Mucosa of rectum (tissue), 2 donors: ENCODE data around the gene KCTD8.

Experiments
- H3K27ac ChIP-seq, 2 donors: one replicate each; pipeline ENCODE4 v1.7.0; 2013; ENCODE audit warnings: inconsistent platforms in 2 of 2, low read depth in 2 of 2, low read length in 2 of 2
- H3K27me3 ChIP-seq, 2 donors: one replicate each; pipeline ENCODE4 v1.7.0; 2013; ENCODE audit warnings: low read length in 2 of 2; ENCODE audit not compliant: control insufficient read depth in 2 of 2, insufficient read depth in 2 of 2
- H3K36me3 ChIP-seq, 2 donors: one replicate each; pipeline ENCODE4 v1.7.0; 2013; ENCODE audit warnings: low read length in 2 of 2; ENCODE audit not compliant: control insufficient read depth in 2 of 2, insufficient read depth in 2 of 2
- H3K4me1 ChIP-seq, 2 donors: one replicate each; pipeline ENCODE4 v1.7.0; 2013; ENCODE audit warnings: low read length in 2 of 2, mild to moderate bottlenecking in 1 of 2; ENCODE audit not compliant: control insufficient read depth in 2 of 2, insufficient read depth in 2 of 2
- H3K4me3 ChIP-seq, 2 donors: one replicate each; pipeline ENCODE4 v1.7.0; 2013; ENCODE audit warnings: low read length in 2 of 2
- H3K9ac ChIP-seq, 2 donors: one replicate each; pipeline ENCODE4 v1.7.0; 2013; ENCODE audit warnings: low read length in 2 of 2, low read depth in 1 of 2, mild to moderate bottlenecking in 1 of 2
- H3K9me3 ChIP-seq, 2 donors: one replicate each; pipeline ENCODE4 v1.7.0; 2013; ENCODE audit warnings: low read length in 2 of 2; ENCODE audit not compliant: control insufficient read depth in 2 of 2
- donor health status: healthy.
- donor health status: Normal muscosa, but diverticular disease.

KCTD8 gene

DNA sequence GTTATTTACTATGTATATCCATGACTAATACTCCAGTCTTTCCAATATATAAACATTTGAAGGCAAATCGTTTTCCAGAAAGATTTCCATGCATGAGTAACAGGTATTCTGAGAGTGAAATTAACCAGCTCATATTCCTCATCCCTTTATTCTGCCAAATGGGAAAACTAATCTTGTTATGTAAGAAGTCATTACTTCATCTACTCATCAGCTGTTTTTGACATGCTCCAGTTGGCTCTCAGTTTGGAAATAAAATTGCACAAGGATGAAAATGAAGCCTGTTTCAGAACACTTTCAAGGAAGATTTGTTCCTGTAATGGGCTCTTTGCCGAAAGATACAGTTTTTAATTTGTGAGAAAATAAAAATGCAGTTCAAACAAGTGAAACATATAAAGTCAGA lies 121.9 kb downstream of the KCTD8 start:
- H3K4me3 ChIP-seq, result no peak overlapping the region
- H3K36me3 ChIP-seq, result no peaks in the 10 kb centered on the region
- no peak overlapping the region for H3K27ac ChIP-seq
- H3K9ac ChIP-seq, result no peak overlapping the region
- H3K27me3 ChIP-seq, result no peaks in the 10 kb centered on the region
- no peaks in the 10 kb centered on the region for H3K4me1 ChIP-seq
- no peaks in the 10 kb centered on the region for H3K9me3 ChIP-seq

GRCh38 chr4:44320833-44321232 lies 127.8 kb downstream of the KCTD8 start:
- Histone ChIP-seq H3K4me3 (no peak overlapping the region), H3K36me3 (no peaks in the 10 kb centered on the region), H3K4me1 (no peaks in the 10 kb centered on the region), H3K27ac (no peak overlapping the region), H3K9me3 (peaks cover 0 to 3% of the 10 kb centered on the region in 2 donors), H3K9ac (no peak overlapping the region), H3K27me3 (no peaks in the 10 kb centered on the region)

- H3K4me1 ChIP-seq, result no peaks in the 10 kb centered on the region
- no peak overlapping the region for H3K27ac ChIP-seq
- H3K27me3 ChIP-seq, result no peaks in the 10 kb centered on the region
- H3K9me3 ChIP-seq, result peaks cover 0 to 3% of the 10 kb centered on the region in 2 donors
- H3K4me3 ChIP-seq, result no peak overlapping the region
- no peak overlapping the region for H3K9ac ChIP-seq
- no peaks in the 10 kb centered on the region for H3K36me3 ChIP-seq
Observed at GRCh38 chr4:44319129-44319528, 129.5 kb downstream of the KCTD8 start.

DNA sequence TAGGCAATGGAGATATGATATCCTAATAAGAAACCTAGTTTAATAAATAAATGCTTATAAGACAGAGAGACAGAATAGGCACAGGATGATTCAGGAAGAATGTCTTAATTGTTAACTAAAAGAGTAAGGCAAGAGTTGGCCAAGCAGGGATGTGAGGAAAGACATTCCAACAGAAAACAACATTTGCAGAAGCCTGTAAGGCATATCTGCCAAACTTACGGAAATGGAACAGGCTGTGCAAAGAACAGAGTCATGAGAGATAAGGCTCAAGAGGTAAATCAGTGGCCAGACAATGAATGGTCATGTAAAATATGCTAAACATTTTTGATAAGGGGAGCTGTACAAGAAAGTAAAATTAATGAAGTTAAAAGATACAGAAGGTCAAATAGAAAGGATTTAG lies 134.9 kb downstream of the KCTD8 start:
- H3K4me1 ChIP-seq, result no peaks in the 10 kb centered on the region
- peaks cover 0 to 3% of the 10 kb centered on the region in 2 donors for H3K9me3 ChIP-seq
- no peak overlapping the region for H3K4me3 ChIP-seq
- no peak overlapping the region for H3K27ac ChIP-seq
- no peaks in the 10 kb centered on the region for H3K36me3 ChIP-seq
- no peak overlapping the region for H3K9ac ChIP-seq
- H3K27me3 ChIP-seq, result no peaks in the 10 kb centered on the region

- H3K27me3 ChIP-seq, result no peaks in the 10 kb centered on the region
- H3K4me1 ChIP-seq, result no peaks in the 10 kb centered on the region
- no peak overlapping the region for H3K27ac ChIP-seq
- H3K9ac ChIP-seq, result no peak overlapping the region
- no peak overlapping the region for H3K4me3 ChIP-seq
- H3K9me3 ChIP-seq, result peaks cover 0 to 3% of the 10 kb centered on the region in 2 donors
- H3K36me3 ChIP-seq, result no peaks in the 10 kb centered on the region
Observed at GRCh38 chr4:44287505-44287904, 161.1 kb downstream of the KCTD8 start.

- Histone ChIP-seq H3K9me3 (no peaks in the 10 kb centered on the region), H3K4me1 (no peaks in the 10 kb centered on the region), H3K36me3 (no peaks in the 10 kb centered on the region), H3K27ac (no peak overlapping the region), H3K9ac (no peak overlapping the region), H3K4me3 (no peak overlapping the region), H3K27me3 (no peaks in the 10 kb centered on the region)
Observed at GRCh38 chr4:44279469-44279868, 169.1 kb downstream of the KCTD8 start.

- Histone ChIP-seq H3K36me3 (no peaks in the 10 kb centered on the region), H3K4me1 (no peaks in the 10 kb centered on the region), H3K27me3 (no peaks in the 10 kb centered on the region), H3K9me3 (no peaks in the 10 kb centered on the region), H3K27ac (no peak overlapping the region), H3K9ac (no peak overlapping the region), H3K4me3 (no peak overlapping the region)
Observed at GRCh38 chr4:44279066-44279465, 169.5 kb downstream of the KCTD8 start.

GRCh38 chr4:44257461-44257860 lies 191.1 kb downstream of the KCTD8 start:
- Histone ChIP-seq H3K9me3 (peaks cover 0 to 2% of the 10 kb centered on the region in 2 donors), H3K4me3 (no peak overlapping the region), H3K4me1 (no peaks in the 10 kb centered on the region), H3K27me3 (no peaks in the 10 kb centered on the region), H3K36me3 (no peaks in the 10 kb centered on the region), H3K9ac (no peak overlapping the region), H3K27ac (no peak overlapping the region)

GRCh38 chr4:44256414-44256813 lies 192.2 kb downstream of the KCTD8 start:
- Histone ChIP-seq H3K27ac (no peak overlapping the region), H3K36me3 (no peaks in the 10 kb centered on the region), H3K4me1 (no peaks in the 10 kb centered on the region), H3K9ac (no peak overlapping the region), H3K9me3 (peaks cover 0 to 2% of the 10 kb centered on the region in 2 donors), H3K4me3 (no peak overlapping the region), H3K27me3 (no peaks in the 10 kb centered on the region)

DNA sequence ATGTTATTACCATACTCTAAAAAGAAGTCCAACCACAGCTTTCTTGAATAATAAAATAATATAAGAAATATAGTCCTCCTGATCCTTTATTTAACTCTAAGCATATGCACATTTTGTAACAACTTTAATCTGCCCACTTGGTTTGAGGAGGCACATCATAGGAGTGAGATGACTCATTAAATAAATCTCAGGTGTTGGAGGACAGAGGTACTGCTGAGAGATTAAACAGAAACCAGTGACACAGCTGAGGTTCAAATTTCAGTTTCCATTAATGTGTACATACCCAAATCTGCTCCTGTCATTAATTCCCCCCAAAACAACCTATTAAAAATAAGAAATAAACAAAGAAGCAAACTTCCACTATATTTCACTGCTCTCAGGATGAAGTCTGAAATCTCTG lies 211.0 kb downstream of the KCTD8 start:
- no peaks in the 10 kb centered on the region for H3K4me1 ChIP-seq

DNA sequence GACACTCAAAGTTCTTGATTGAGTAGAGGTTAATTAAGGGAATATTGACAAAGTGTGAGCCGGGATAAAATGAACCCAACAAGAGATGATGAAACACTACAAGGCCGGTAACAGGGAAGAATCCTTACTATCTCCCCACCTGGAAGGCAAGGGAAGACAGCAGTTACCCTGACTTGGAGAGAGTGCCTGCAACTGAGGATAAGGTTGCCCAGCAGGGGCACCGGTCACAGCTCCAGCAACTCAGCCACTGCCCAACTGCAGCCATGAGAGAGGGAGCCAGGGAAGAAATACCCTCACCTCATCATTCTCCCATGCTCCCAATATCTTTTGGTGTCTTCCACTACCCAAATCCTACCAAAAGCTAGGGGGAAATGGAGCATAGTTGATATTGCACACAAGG lies 212.7 kb downstream of the KCTD8 start:
- Histone ChIP-seq H3K9ac (no peak overlapping the region), H3K4me1 (no peaks in the 10 kb centered on the region), H3K36me3 (no peaks in the 10 kb centered on the region), H3K9me3 (peaks cover 2 to 9% of the 10 kb centered on the region in 2 donors), H3K27me3 (no peaks in the 10 kb centered on the region), H3K27ac (no peak overlapping the region), H3K4me3 (no peak overlapping the region)

More for the DNA sequence above, 211.0 kb downstream of the KCTD8 start:
- no peaks in the 10 kb centered on the region for H3K36me3 ChIP-seq
- H3K27me3 ChIP-seq, result no peaks in the 10 kb centered on the region
- no peak overlapping the region for H3K27ac ChIP-seq
- H3K9me3 ChIP-seq, result peaks cover 2 to 6% of the 10 kb centered on the region in 2 donors
- no peak overlapping the region for H3K4me3 ChIP-seq
- no peak overlapping the region for H3K9ac ChIP-seq
